Astrocyte of the cerebellum (primary cell): ENCODE data around the gene LAMTOR4.

ENCODE experiments used
- DNase-seq: peaks from one replicate; pipeline ENCODE4 v3.0.0-alpha.2; 2011; ENCODE audit warnings: low read depth
- H3K4me3 ChIP-seq: 2 replicates; pipeline ENCODE4 v1.5.1; 2011; ENCODE audit warnings: mild to moderate bottlenecking, low read depth, low read length, moderate library complexity
- in situ Hi-C: cut with HindIII; loops from 2 replicates; pipeline ENCODE4 v1.10.0; 2017; ENCODE audit warnings: low sequenced_read_pairs
- TF ChIP-seq, protein P1 (sequence below): IDR thresholded peaks from 2 replicates; pipeline ENCODE4 v1.5.1; 2012; ENCODE audit warnings: low read length, low read depth, moderate library complexity, mild to moderate bottlenecking; ENCODE audit errors: missing control alignments

The LAMTOR4 gene

DNA sequence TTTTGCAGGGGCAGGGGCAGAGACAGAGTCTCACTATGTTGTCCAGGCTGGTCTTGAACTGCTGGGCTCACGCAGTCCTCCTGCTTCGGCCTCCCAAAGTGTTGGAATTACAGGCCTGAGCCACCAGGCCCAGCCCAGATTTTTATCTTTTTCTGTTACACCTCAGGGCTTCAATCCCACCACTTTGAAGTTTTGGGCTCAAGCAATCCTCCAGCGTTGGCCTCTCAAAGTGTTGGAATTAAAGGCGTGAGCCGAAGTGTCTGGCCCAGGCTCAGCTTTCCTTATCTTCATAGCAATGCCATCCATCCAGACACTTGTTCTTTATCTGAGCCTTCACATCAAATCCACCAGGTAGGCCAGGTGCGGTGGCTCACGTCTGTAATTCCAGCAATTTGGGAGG, 33.7 kb upstream of the LAMTOR4 start:
- no peak for DNase-seq
- H3K4me3 ChIP-seq = no peak overlapping the region
- in situ Hi-C loops = no loop called here
- TF ChIP-seq, protein P1, sequence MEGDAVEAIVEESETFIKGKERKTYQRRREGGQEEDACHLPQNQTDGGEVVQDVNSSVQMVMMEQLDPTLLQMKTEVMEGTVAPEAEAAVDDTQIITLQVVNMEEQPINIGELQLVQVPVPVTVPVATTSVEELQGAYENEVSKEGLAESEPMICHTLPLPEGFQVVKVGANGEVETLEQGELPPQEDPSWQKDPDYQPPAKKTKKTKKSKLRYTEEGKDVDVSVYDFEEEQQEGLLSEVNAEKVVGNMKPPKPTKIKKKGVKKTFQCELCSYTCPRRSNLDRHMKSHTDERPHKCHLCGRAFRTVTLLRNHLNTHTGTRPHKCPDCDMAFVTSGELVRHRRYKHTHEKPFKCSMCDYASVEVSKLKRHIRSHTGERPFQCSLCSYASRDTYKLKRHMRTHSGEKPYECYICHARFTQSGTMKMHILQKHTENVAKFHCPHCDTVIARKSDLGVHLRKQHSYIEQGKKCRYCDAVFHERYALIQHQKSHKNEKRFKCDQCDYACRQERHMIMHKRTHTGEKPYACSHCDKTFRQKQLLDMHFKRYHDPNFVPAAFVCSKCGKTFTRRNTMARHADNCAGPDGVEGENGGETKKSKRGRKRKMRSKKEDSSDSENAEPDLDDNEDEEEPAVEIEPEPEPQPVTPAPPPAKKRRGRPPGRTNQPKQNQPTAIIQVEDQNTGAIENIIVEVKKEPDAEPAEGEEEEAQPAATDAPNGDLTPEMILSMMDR = no peak

DNA sequence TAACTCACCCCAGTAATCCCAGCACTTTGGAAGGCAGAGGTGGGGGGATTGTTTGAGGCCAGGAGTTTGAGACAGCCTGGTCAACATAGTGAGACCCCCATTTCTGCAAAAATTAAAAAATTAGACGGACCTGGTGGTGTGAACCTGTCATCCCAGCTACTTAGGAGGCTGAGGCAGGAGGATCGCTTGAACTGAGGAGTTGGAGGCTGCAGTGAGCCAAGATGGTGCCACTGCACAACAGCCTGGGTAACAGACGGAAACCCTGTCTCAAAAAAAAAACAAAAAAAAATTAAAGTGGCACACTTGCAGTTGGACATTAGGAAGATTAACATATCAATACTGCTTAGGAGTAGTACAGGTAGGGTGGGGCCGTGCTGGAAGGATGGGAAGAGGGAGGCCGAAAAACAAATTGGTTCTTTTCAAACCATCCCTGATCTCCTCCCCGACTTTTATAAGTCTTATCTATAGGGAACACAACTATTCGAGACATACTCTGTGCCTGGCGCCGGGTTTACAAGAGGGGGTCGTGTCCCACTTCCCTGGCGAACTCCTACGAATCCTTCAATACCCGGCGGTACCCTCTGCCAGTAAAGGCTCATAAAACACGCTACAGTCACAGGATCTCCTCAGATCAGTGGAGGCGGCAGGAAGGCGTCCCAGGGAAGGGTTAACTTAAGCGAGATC, 30.2 kb upstream of the LAMTOR4 start:
- H3K4me3 ChIP-seq = peak overlapping the region; percentile 81
- no peak for DNase-seq
- TF ChIP-seq, protein P1 = no peak
- in situ Hi-C loops = no loop called here

- DNase-seq = peak; percentile 92
- H3K4me3 ChIP-seq = peak within 1 kb of the TSS; percentile 81
- TF ChIP-seq, protein P1 = no peak
- in situ Hi-C loops = no loop called here
These were observed 29.4 kb upstream of the LAMTOR4 start, which contains the start of the genes CNPY4 and TAF6 for GRCh38 chr7:100119072-100119969. CNPY4 (plus strand) TSS chr7:100119634; CDS start chr7:100119745, 111 bp downstream. TAF6 (minus strand) TSS chr7:100119358; CDS start chr7:100114209, 5,149 bp downstream.

GRCh38 chr7:100119970-100120732, 28.6 kb upstream of the LAMTOR4 start:
- H3K4me3 ChIP-seq = peak overlapping the region; percentile 81
- in situ Hi-C loops = no loop called here
- DNase-seq = no peak
- TF ChIP-seq, protein P1 = no peak

DNA sequence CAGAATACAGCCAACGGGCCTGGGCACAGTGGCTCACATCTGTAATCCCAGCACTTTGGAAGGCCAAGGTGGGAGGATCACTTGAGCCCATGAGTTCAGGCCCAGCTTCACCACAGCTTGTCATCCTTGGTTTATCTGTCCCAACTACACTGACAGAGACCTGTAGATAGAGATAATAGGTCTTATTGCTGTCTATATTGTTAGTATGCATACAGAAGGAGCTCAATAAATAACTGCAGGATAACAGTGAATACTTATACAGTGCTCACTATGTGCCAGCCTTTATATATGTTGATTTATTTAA, 28.0 kb upstream of the LAMTOR4 start:
- TF ChIP-seq, protein P1 = no peak

DNA sequence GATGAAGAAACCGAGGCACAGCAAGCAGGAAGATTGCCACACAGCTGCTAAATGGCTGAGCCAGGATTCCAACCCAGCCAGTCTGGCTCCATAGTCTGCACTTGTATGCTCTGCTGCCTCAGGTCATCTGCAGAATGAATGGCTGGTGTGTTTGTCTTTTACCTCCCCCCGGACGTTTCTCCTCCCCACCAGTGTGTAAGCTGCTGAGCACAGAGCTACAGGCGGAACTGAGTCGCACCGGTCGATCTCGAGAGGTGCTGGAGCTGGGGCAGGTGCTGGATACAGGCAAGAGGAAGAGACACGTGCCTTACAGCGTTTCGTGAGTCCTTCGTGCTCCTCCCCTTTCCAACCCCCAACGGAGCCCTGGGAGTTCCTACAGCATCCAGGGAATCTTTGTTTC, 26.7 kb upstream of the LAMTOR4 start:
- no peak for DNase-seq
- no peak overlapping the region for H3K4me3 ChIP-seq
- in situ Hi-C loops = no loop called here
- TF ChIP-seq, protein P1 = no peak

More for the DNA sequence above, 28.0 kb upstream of the LAMTOR4 start:
- in situ Hi-C loops = no loop called here
- peak overlapping the region; percentile 81 for H3K4me3 ChIP-seq
- no peak for DNase-seq
